HEK293 (cell line): Measurements from ENCODE around the gene HOXD12.
A peak's percentile ranks its signal among the peaks of the same experiment; 100 is the strongest.

ENCODE experiments used
- FEZF1 ChIP-seq: fragments of 450-650 bp; formaldehyde crosslinking; IDR thresholded peaks from 2 replicates; pipeline ENCODE4 v1.5.1; 2016; ENCODE audit warnings: missing biosample characterization, missing genetic modification characterization
- GFI1B ChIP-seq: fragments of 450-650 bp; formaldehyde crosslinking; IDR thresholded peaks from 2 replicates; pipeline ENCODE4 v1.5.1; 2016; ENCODE audit warnings: missing biosample characterization, missing genetic modification characterization
- GLI4 ChIP-seq: fragments of 450-650 bp; formaldehyde crosslinking; IDR thresholded peaks from 2 replicates; pipeline ENCODE4 v1.5.1; 2016; ENCODE audit warnings: missing biosample characterization, missing genetic modification characterization
- HOXC10 ChIP-seq: sonication (generic); formaldehyde crosslinking; IDR thresholded peaks from 2 replicates; pipeline ENCODE4 v1.8.1; 2023; ENCODE audit warnings: mild to moderate bottlenecking, missing genetic modification reagents
- KLF7 ChIP-seq: fragments of 450-650 bp; formaldehyde crosslinking; IDR thresholded peaks from 2 replicates; pipeline ENCODE4 v1.5.1; 2016; ENCODE audit warnings: missing biosample characterization, missing genetic modification characterization, borderline replicate concordance
- KLF8 ChIP-seq: fragments of 450-650 bp; formaldehyde crosslinking; IDR thresholded peaks from 2 replicates; pipeline ENCODE4 v1.5.1; 2016; ENCODE audit warnings: missing biosample characterization, missing genetic modification characterization
- KLF9 ChIP-seq: fragments of 450-650 bp; formaldehyde crosslinking; IDR thresholded peaks from 2 replicates; pipeline ENCODE4 v1.5.1; 2016; ENCODE audit warnings: missing biosample characterization, missing genetic modification characterization, low read depth
- REPIN1 ChIP-seq: fragments of 450-650 bp; formaldehyde crosslinking; IDR thresholded peaks from 2 replicates; pipeline ENCODE4 v1.5.1; 2017; ENCODE audit warnings: missing biosample characterization, missing genetic modification characterization, low read depth
- ZBTB1 ChIP-seq: fragments of 450-650 bp; formaldehyde crosslinking; IDR thresholded peaks from 2 replicates; pipeline ENCODE4 v1.5.1; 2016; ENCODE audit warnings: missing biosample characterization, missing genetic modification characterization
- ZBTB21 ChIP-seq: fragments of 450-650 bp; formaldehyde crosslinking; IDR thresholded peaks from 2 replicates; pipeline ENCODE4 v1.5.1; 2017; ENCODE audit warnings: missing biosample characterization, missing genetic modification characterization
- ZBTB48 ChIP-seq: fragments of 450-650 bp; formaldehyde crosslinking; IDR thresholded peaks from 2 replicates; pipeline ENCODE4 v1.5.1; 2016; ENCODE audit warnings: missing biosample characterization, missing genetic modification characterization
- ZBTB7A ChIP-seq: fragments of 450-650 bp; formaldehyde crosslinking; IDR thresholded peaks from 2 replicates; pipeline ENCODE4 v1.5.1; 2016; ENCODE audit warnings: low read depth, missing biosample characterization, missing genetic modification characterization
- ZNF112 ChIP-seq: fragments of 450-650 bp; formaldehyde crosslinking; IDR thresholded peaks from 2 replicates; pipeline ENCODE4 v1.5.0; 2017; ENCODE audit warnings: missing biosample characterization, missing genetic modification characterization
- ZNF175 ChIP-seq: fragments of 450-650 bp; formaldehyde crosslinking; IDR thresholded peaks from 2 replicates; pipeline ENCODE4 v1.5.1; 2016; ENCODE audit warnings: missing biosample characterization, missing genetic modification characterization
- ZNF2 ChIP-seq: fragments of 450-650 bp; formaldehyde crosslinking; IDR thresholded peaks from 2 replicates; pipeline ENCODE4 v1.5.1; 2016; ENCODE audit warnings: missing biosample characterization, missing genetic modification characterization
- ZNF239 ChIP-seq: fragments of 450-650 bp; formaldehyde crosslinking; IDR thresholded peaks from 2 replicates; pipeline ENCODE4 v1.5.1; 2016; ENCODE audit warnings: missing biosample characterization, missing genetic modification characterization
- ZNF324 ChIP-seq: fragments of 450-650 bp; formaldehyde crosslinking; IDR thresholded peaks from 2 replicates; pipeline ENCODE4 v1.5.1; 2016; ENCODE audit warnings: missing biosample characterization, missing genetic modification characterization
- ZNF426 ChIP-seq: fragments of 450-650 bp; formaldehyde crosslinking; IDR thresholded peaks from 2 replicates; pipeline ENCODE4 v1.5.1; 2017; ENCODE audit warnings: missing biosample characterization, missing genetic modification characterization, mild to moderate bottlenecking, inconsistent platforms, moderate library complexity
- ZNF621 ChIP-seq: fragments of 450-650 bp; formaldehyde crosslinking; IDR thresholded peaks from 2 replicates; pipeline ENCODE4 v1.5.1; 2017; ENCODE audit warnings: missing biosample characterization, missing genetic modification characterization
- ZNF654 ChIP-seq: fragments of 450-650 bp; formaldehyde crosslinking; IDR thresholded peaks from 2 replicates; pipeline ENCODE4 v1.5.1; 2016; ENCODE audit warnings: low read depth, missing biosample characterization, missing genetic modification characterization
- ZNF701 ChIP-seq: fragments of 450-650 bp; formaldehyde crosslinking; IDR thresholded peaks from 2 replicates; pipeline ENCODE4 v1.5.1; 2016; ENCODE audit warnings: missing biosample characterization, missing genetic modification characterization
- ZSCAN23 ChIP-seq: fragments of 450-650 bp; formaldehyde crosslinking; IDR thresholded peaks from 2 replicates; pipeline ENCODE4 v1.5.1; 2016; ENCODE audit warnings: missing biosample characterization, missing genetic modification characterization
- TF ChIP-seq, protein P1 (sequence below): fragments of 450-650 bp; formaldehyde crosslinking; IDR thresholded peaks from 2 replicates; pipeline ENCODE4 v1.5.1; 2016; ENCODE audit warnings: missing biosample characterization, missing genetic modification characterization
- TF ChIP-seq, protein P2 (sequence below): fragments of 450-650 bp; formaldehyde crosslinking; IDR thresholded peaks from 2 replicates; pipeline ENCODE4 v1.5.1; 2016; ENCODE audit warnings: missing biosample characterization, missing genetic modification characterization, low read depth
- TF ChIP-seq, protein P3 (sequence below): fragments of 450-650 bp; formaldehyde crosslinking; IDR thresholded peaks from 2 replicates; pipeline ENCODE4 v1.5.1; 2017; ENCODE audit warnings: missing biosample characterization, missing genetic modification characterization
- TF ChIP-seq, protein P4 (sequence below): fragments of 450-650 bp; formaldehyde crosslinking; IDR thresholded peaks from 2 replicates; pipeline ENCODE4 v1.5.1; 2016; ENCODE audit warnings: missing biosample characterization, missing genetic modification characterization, borderline replicate concordance
- TF ChIP-seq, protein P5 (sequence below): fragments of 450-650 bp; IDR thresholded peaks from 2 replicates; pipeline ENCODE4 v1.5.1; 2018; ENCODE audit warnings: missing biosample characterization, mild to moderate bottlenecking, missing genetic modification characterization
- TF ChIP-seq, protein P6 (sequence below): IDR thresholded peaks from 2 replicates; pipeline ENCODE4 v1.6.1; 2011; ENCODE audit warnings: mild to moderate bottlenecking, low read depth, low read length, borderline replicate concordance

Gene HOXD12

DNA sequence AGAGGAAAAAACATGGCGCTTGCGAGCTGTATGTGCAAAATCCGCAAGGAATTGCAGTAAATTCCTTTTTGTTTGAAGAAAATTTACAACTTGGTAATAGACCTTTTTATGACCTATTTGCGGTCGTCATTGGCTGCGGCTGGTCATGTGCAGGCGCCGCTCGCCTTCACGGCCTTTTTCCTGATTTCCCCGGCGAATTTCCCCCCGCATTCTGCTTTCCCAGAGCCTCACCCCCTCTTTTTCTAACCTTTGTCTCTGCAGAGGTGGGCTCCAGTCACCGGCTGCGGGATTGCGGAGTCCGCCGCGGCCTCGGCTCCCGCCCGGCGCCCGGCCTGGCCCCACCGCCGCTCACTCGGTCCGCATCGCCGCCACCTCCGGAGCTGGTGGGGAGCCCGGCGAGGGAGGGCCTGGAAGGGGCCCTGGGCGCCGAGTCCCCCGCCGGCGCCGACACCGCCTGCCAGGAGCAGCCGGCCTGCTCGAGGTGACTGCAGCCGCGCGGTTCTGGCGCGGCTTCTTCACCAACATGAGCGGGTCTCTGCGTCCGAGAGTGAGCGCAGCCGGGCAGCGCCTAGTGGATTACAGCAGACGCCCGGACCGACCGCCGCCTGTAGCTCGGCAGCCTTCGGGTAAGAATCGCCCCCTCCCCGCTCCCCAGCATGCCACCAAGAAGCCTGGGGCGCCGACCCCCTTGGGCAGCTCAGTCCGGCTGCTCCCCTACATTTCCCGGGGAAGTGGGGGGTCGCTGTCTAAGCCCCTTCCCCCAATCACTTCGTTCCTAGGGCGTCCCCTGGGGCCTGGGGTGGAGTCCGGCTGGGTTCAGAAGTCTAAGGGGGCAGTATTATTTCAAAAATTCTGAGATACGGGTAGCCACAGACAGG, 37.0 kb downstream of the HOXD12 start (continued):
- 0 out of 2 replicates have a peak, but pooled peaks have one; percentile 2 for TF ChIP-seq KLF8 (tag by site-specific recombination)
- TF ChIP-seq FEZF1 (tag by site-specific recombination): peak; percentile 52; the same call in 1 of the 2 replicates
- TF ChIP-seq, protein P1, sequence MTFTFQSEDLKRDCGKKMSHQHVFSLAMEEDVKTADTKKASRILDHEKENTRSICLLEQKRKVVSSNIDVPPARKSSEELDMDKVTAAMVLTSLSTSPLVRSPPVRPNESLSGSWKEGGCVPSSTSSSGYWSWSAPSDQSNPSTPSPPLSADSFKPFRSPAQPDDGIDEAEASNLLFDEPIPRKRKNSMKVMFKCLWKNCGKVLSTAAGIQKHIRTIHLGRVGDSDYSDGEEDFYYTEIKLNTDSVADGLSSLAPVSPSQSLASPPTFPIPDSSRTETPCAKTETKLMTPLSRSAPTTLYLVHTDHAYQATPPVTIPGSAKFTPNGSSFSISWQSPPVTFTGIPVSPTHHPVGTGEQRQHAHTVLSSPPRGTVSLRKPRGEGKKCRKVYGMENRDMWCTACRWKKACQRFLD (tag by site-specific recombination): no peak
- TF ChIP-seq ZNF701 (tag by site-specific recombination): no peak
- no peak for TF ChIP-seq KLF9 (tag by site-specific recombination)
- TF ChIP-seq GFI1B (tag by site-specific recombination): 0 out of 2 replicates have a peak, but pooled peaks have one; percentile 2
- TF ChIP-seq, protein P2, sequence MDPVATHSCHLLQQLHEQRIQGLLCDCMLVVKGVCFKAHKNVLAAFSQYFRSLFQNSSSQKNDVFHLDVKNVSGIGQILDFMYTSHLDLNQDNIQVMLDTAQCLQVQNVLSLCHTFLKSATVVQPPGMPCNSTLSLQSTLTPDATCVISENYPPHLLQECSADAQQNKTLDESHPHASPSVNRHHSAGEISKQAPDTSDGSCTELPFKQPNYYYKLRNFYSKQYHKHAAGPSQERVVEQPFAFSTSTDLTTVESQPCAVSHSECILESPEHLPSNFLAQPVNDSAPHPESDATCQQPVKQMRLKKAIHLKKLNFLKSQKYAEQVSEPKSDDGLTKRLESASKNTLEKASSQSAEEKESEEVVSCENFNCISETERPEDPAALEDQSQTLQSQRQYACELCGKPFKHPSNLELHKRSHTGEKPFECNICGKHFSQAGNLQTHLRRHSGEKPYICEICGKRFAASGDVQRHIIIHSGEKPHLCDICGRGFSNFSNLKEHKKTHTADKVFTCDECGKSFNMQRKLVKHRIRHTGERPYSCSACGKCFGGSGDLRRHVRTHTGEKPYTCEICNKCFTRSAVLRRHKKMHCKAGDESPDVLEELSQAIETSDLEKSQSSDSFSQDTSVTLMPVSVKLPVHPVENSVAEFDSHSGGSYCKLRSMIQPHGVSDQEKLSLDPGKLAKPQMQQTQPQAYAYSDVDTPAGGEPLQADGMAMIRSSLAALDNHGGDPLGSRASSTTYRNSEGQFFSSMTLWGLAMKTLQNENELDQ (tag by site-specific recombination): no peak
- no peak for TF ChIP-seq ZNF621 (tag by site-specific recombination)
- TF ChIP-seq, protein P3, sequence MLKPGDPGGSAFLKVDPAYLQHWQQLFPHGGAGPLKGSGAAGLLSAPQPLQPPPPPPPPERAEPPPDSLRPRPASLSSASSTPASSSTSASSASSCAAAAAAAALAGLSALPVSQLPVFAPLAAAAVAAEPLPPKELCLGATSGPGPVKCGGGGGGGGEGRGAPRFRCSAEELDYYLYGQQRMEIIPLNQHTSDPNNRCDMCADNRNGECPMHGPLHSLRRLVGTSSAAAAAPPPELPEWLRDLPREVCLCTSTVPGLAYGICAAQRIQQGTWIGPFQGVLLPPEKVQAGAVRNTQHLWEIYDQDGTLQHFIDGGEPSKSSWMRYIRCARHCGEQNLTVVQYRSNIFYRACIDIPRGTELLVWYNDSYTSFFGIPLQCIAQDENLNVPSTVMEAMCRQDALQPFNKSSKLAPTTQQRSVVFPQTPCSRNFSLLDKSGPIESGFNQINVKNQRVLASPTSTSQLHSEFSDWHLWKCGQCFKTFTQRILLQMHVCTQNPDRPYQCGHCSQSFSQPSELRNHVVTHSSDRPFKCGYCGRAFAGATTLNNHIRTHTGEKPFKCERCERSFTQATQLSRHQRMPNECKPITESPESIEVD (tag by site-specific recombination): peak; percentile 84
- no peak for TF ChIP-seq ZNF239 (tag by site-specific recombination)
- TF ChIP-seq, protein P4, sequence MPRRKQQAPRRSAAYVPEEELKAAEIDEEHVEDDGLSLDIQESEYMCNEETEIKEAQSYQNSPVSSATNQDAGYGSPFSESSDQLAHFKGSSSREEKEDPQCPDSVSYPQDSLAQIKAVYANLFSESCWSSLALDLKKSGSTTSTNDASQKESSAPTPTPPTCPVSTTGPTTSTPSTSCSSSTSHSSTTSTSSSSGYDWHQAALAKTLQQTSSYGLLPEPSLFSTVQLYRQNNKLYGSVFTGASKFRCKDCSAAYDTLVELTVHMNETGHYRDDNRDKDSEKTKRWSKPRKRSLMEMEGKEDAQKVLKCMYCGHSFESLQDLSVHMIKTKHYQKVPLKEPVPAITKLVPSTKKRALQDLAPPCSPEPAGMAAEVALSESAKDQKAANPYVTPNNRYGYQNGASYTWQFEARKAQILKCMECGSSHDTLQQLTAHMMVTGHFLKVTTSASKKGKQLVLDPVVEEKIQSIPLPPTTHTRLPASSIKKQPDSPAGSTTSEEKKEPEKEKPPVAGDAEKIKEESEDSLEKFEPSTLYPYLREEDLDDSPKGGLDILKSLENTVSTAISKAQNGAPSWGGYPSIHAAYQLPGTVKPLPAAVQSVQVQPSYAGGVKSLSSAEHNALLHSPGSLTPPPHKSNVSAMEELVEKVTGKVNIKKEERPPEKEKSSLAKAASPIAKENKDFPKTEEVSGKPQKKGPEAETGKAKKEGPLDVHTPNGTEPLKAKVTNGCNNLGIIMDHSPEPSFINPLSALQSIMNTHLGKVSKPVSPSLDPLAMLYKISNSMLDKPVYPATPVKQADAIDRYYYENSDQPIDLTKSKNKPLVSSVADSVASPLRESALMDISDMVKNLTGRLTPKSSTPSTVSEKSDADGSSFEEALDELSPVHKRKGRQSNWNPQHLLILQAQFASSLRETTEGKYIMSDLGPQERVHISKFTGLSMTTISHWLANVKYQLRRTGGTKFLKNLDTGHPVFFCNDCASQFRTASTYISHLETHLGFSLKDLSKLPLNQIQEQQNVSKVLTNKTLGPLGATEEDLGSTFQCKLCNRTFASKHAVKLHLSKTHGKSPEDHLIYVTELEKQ: no peak
- TF ChIP-seq ZNF654 (tag by site-specific recombination): no peak
- no peak for TF ChIP-seq ZNF324 (tag by site-specific recombination)
- no peak for TF ChIP-seq ZNF426 (tag by site-specific recombination)
- peak; percentile 19; the same call in 1 of the 2 replicates for TF ChIP-seq ZBTB48 (tag by site-specific recombination)
- TF ChIP-seq GLI4 (tag by site-specific recombination): no peak; the same call in 1 of the 2 replicates
- TF ChIP-seq ZNF2 (tag by site-specific recombination): peak; percentile 15; the same call in 1 of the 2 replicates
- TF ChIP-seq ZSCAN23: no peak
- TF ChIP-seq, protein P5, sequence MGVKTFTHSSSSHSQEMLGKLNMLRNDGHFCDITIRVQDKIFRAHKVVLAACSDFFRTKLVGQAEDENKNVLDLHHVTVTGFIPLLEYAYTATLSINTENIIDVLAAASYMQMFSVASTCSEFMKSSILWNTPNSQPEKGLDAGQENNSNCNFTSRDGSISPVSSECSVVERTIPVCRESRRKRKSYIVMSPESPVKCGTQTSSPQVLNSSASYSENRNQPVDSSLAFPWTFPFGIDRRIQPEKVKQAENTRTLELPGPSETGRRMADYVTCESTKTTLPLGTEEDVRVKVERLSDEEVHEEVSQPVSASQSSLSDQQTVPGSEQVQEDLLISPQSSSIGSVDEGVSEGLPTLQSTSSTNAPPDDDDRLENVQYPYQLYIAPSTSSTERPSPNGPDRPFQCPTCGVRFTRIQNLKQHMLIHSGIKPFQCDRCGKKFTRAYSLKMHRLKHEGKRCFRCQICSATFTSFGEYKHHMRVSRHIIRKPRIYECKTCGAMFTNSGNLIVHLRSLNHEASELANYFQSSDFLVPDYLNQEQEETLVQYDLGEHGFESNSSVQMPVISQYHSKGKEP (tag by site-specific recombination): no peak
- no peak; the same call in 1 of the 2 replicates for TF ChIP-seq ZBTB7A (tag by site-specific recombination)
- no peak for TF ChIP-seq REPIN1
- no peak for TF ChIP-seq KLF7 (tag by site-specific recombination)
- TF ChIP-seq, protein P6, sequence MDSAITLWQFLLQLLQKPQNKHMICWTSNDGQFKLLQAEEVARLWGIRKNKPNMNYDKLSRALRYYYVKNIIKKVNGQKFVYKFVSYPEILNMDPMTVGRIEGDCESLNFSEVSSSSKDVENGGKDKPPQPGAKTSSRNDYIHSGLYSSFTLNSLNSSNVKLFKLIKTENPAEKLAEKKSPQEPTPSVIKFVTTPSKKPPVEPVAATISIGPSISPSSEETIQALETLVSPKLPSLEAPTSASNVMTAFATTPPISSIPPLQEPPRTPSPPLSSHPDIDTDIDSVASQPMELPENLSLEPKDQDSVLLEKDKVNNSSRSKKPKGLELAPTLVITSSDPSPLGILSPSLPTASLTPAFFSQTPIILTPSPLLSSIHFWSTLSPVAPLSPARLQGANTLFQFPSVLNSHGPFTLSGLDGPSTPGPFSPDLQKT: no peak
- TF ChIP-seq ZBTB21: 0 out of 2 replicates have a peak, but pooled peaks have one; percentile 10
- TF ChIP-seq ZNF175: no peak
- no peak for TF ChIP-seq ZNF112 (tag by site-specific recombination)
- no peak for TF ChIP-seq HOXC10
- TF ChIP-seq ZBTB1: no peak
